Left colon (tissue), 2 donors: ENCODE data around the gene ZMIZ2. TPM values are rescaled to one million over a fixed set of nuclear protein-coding genes. Genes with fewer than 3 reads are reported as not detected.
A peak's percentile ranks its signal among the peaks of the same experiment; 100 is the strongest.

Source experiments
- ATAC-seq: fragments of 200-7000 bp; cut with Tn5 transposase; one replicate; pipeline ENCODE4 v1.9.1; 2020; ENCODE audit warnings: mild to moderate bottlenecking, moderate library complexity
- DNase-seq, 2 donors: peaks; one replicate each; pipeline ENCODE4 v3.0.0-alpha.2; 2020
- intact Hi-C, 2 donors: fragments of 100-400 bp; cut with DNase I in 1 of 2; cut with micrococcal nuclease in 1 of 2; formaldehyde crosslinking; loops; one replicate each; pipeline versions ENCODE4 v1.11.2 to v1.14.0; 2022; cut with DNase I, micrococcal nuclease
- total RNA-seq, 2 donors: library from RNA; stranded (reverse); fragmentation: NEBNext Ultra II Directional; extraction: Animal tissue kit (Norgen Biotek cat#: 25700); gene quantifications; one replicate each; pipeline ENCODE4 v1.2.1, GENCODE V29; 2021
- donor health status: DM: no; HTN: no; CAD: no.
- donor health status: DM: yes; HTN: yes; CAD: no.

The ZMIZ2 gene
- total RNA-seq, 2 donors from 2014 or later: 67.1 to 83.3 TPM

DNA sequence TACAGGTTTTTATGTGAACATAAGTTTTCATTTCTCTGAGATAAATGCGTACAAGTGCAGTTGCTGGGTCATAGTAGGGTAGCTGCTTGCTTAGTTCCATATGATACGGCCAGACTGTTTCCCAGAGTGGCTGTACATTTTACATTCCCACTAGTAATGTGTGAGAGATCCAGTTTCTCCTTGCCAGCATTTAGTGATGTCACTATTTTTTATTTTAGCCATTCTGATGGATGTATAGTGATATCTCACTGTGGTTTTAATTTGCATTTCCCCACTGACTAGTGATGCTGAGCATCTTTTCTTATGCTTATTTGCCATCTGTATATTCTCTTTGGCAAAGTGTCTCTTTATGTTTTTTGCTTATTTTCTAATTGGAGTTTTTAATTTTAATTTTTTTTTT, 4.2 kb downstream of the ZMIZ2 start:
- intact Hi-C loops: loop anchor here in 1 of 2 donors (5.0 kb wide), 1 partner anchor 39 kb away; no protein-coding TSS in a partner anchor
- ATAC-seq (no peak), DNase-seq (no peak)

DNA sequence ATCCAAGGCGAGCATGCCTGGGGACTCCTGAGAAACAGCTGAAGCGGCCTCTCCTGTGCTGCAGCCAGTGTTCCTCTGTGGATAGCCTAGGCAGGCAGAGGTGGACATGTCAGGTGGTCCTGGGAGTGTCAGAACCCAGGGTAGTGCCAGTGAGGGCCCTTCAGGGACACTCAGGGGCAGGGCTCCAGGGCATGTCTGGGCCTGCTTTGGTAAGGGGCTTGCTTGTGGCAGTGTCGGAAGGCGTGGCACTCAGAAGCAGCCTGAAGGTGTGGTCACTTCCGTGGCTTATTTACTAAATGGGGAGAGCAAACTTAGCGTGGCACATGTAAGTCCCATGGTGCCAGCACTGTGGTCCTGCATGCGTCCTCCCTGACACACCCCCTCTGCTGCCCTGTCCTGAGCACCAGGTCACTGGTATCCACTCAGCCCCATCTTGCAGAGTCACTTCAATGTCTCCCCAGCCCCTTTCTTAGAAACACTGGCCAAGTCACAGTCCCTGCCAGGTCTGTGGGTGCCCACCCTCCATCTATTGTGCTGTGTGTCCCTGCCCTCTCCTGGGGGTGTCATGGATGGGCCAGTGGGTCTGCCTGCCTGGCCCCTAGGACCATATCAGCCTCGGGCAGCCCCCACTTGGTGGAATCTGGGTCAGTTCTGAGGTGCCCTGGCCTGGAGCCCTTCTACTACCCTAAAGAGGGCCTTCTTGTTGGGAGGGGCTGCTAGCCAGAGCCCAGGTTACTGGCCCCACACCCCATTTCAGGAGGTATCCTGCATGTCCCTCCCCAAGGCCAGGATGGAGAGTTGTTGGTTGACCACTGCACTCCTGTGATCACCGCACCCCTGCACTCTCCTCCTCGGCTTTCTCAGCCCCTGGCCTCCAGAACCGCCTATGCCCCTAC, 6.4 kb downstream of the ZMIZ2 start:
- DNase-seq: no peak
- peak; percentile 71 for ATAC-seq
- intact Hi-C loops: loop anchor here in 1 of 2 donors (5.0 kb wide), 1 partner anchor 37 kb away; no protein-coding TSS in a partner anchor

DNA sequence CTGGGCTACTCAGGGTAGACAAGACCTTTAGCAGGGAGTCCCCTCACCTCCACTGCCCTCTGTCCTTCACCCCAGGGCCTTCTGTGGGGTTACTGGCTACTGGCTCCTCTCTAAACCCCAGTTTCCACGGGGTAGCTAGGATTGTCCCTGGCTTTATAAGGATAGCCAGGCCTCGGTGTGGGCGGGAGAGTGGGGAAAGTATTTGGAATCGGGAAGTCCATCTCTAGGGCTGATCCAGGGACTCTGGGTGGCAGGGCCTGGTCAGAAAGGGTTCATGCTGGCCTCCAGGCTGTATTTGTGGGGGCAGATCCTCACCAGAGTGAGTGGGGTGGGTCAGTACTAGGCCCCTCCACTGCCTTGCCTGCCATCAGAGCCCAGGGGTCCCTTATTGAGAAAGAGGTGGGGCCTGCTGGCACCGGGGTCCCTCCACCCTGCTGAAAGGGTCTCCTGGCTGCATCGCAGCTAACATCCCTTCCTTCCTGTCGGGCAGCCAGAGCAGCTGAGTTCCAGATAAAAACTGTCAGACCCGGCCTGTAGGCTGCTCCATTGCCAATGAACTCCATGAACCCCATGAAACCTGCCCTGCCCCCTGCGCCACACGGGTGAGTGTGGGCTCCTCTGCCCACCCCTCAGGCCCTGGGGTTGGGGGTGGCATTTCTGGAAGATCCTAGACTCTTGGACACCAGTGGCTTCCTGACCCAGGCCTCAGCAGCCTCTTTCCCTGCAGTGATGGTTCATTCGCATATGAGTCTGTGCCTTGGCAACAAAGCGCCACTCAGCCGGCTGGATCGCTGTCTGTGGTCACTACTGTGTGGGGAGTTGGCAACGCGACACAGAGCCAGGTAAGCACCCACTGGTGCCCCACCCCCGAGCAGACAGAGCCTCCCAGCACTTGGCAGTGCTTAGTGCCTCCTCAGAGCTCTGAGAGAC, 7.3 kb downstream of the ZMIZ2 start:
- intact Hi-C loops: no loop called here
- DNase-seq (no peak), ATAC-seq (no peak)

DNA sequence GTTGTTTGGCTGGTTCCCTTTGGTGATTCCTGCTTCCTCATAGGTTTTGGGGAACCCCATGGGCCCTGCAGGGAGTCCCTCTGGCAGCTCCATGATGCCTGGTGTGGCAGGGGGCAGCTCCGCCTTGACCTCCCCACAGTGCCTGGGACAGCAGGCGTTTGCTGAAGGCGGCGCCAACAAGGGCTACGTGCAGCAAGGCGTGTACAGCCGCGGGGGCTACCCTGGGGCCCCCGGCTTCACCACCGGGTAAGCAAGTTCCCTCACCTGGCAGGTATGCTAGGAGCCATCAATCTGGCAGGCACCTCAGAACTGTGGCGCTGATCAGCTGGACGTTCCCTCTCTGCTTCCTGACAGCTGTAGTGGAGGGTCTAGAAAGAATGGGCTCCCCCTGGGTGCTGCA, 8.3 kb downstream of the ZMIZ2 start:
- ATAC-seq: no peak
- no peak for DNase-seq
- intact Hi-C loops: no loop called here

DNA sequence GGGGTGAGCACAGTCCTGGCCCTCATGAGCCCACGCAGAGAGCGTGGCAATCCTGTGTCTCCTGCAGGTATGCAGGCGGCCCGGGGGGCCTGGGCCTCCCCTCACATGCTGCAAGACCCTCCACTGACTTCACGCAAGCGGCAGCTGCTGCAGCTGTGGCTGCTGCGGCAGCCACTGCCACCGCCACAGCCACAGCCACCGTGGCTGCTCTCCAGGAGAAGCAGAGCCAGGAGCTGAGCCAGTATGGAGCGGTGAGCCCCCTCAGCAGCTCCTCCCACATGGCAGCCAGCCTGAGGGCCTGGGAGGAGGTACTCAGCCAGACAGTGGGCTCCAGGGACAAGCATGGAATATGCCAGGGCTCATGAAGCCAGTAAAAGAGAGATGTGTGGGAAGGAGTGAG, 8.7 kb downstream of the ZMIZ2 start:
- no peak for DNase-seq
- intact Hi-C loops: no loop called here
- no peak for ATAC-seq

DNA sequence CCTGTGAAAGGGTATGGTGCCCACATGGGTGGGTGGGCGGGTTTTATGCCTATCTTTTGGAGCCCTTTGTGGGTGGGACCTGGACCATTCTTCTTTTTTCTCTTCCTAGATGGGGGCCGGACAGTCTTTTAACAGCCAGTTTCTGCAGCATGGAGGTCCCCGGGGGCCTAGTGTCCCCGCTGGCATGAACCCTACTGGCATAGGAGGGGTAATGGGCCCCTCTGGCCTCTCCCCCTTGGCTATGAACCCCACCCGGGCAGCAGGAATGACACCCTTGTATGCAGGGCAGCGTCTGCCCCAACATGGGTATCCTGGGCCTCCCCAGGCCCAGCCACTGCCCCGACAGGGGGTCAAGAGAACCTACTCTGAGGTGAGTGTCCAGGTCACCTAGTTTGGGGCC, 9.1 kb downstream of the ZMIZ2 start:
- ATAC-seq: no peak
- intact Hi-C loops: no loop called here
- no peak for DNase-seq

DNA sequence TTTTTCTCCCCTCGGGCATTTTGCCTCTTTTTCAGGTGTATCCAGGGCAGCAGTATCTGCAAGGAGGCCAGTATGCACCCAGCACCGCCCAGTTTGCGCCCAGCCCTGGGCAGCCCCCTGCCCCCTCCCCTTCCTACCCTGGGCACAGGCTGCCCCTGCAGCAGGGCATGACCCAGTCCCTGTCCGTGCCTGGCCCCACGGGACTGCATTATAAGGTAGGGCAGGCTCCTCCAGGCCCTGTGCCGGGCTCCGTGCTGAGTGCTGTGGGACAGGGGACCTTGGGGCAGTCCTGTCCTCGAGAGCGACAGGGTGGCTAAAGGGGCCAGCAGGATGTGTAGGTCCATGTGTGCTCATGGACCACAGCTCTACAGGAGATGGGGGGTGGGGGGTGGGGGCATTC, 10.6 kb downstream of the ZMIZ2 start:
- DNase-seq (no peak), ATAC-seq (no peak)
- intact Hi-C loops: no loop called here

DNA sequence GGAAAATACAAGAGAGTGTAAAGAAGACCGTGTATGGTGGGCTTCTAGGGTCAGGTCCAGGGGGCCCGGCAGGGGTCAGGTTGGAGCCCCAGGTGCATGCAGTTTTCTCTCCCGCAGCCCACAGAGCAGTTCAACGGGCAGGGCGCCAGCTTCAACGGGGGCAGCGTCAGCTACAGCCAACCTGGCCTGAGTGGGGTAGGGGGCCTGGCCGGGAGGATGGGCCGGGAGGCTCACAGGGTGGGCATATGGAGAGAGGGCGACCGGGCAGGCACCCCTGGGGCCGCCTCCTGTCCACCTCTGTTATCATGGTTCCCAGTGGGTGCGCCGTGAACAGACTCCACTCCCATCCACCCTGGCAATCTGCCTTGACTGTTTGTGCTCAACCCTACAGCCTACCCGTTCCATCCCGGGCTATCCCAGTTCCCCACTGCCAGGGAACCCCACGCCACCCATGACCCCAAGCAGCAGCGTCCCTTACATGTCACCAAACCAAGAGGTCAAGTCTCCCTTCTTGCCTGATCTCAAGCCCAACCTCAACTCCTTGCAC, 11.5 kb downstream of the ZMIZ2 start:
- ATAC-seq (no peak), DNase-seq (no peak)
- intact Hi-C loops: no loop called here

DNA sequence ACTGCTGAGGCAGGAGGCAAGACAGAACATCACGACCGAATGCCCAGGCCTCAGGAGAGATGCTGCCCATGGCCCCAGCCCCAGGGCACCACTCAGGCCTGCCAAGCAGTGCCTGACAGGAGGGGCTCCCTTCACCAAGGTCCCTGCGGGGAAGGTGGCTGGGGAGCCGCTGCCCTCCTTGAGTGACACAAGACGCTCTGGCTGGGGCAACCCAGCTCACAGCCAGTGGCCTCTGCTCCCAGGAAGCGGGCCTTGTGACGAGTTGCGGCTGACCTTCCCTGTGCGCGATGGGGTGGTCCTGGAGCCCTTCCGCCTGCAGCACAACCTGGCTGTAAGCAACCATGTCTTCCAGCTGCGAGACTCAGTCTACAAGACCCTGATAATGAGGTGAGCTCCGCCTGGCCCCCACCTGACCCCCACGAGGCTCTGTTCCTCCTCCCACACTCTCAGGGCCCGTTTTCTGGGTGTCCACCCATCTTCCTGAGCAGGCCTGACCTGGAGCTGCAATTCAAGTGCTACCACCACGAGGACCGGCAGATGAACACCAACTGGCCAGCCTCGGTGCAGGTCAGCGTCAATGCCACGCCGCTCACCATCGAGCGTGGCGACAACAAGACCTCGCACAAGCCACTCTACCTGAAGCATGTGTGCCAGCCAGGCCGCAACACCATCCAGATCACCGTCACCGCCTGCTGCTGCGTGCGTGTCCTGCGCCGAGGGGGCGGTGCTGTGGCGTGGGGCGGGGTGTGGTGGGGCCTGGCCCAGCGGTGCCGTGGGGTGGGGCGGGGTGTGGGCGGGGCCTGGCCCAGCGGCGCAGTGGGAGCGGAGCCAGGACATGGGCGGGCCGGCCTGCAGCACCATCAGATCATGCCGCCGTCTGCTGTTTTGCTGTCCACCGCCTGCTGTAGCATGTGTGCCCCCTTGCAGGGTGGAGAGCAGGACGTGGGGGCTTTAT, 12.8 kb downstream of the ZMIZ2 start:
- ATAC-seq: peak; percentile 96
- peak; percentile 89 to 90 for DNase-seq

DNA sequence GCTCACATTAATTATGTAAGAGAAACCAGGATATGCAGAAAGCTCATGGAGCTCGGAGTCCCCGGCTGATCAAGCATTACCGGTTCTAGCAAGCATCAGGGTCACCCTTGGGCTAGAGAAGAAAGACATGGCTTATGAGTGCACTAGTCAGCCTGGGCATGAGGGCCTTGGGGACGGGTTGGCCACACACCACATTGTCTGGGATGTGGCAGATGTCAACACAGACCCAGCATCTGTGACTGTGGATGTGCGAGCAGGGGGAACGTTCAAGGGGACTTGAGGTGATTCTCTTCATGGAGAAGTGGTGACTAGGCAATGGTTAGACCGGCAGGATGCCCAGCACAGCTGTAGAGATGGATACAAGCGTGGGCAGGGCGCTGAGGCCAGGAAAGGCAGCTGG, 13.7 kb downstream of the ZMIZ2 start:
- no peak for DNase-seq
- no peak for ATAC-seq
- intact Hi-C loops: no loop called here

More for the DNA sequence above, 12.8 kb downstream of the ZMIZ2 start:
- intact Hi-C loops: no loop called here

DNA sequence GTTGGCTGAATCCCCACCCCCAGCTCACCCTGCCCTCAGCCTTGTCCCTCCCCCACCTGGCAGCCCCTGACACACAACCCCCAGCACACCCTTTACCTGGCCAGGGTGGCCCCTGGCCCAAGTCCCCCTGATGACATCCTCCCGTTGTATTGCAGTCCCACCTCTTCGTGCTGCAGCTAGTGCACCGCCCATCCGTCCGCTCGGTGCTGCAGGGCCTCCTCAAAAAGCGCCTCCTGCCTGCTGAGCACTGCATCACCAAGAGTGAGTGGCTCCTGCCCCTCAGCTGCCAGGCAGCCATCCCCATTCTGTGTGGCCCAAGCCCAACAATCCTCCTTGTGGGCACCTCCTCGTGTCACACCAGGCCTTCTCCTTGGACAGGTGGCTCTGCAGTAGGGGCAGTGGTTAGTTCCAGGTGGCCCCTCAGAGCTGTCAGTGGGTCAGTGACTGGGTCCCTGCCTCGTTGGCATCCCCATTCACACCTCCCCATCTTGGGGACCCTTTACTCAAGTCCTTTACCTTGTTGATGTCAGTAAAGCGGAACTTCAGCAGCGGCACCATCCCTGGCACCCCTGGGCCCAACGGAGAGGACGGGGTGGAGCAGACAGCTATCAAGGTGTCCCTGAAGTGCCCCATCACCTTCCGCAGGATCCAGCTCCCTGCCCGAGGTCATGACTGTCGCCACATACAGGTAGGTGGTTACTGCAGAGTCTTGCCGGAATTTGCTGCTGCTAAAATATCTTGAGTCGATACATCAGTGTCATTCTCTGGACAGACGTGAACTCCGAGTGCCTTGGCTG, 14.3 kb downstream of the ZMIZ2 start:
- intact Hi-C loops: no loop called here
- no peak for ATAC-seq
- no peak for DNase-seq

DNA sequence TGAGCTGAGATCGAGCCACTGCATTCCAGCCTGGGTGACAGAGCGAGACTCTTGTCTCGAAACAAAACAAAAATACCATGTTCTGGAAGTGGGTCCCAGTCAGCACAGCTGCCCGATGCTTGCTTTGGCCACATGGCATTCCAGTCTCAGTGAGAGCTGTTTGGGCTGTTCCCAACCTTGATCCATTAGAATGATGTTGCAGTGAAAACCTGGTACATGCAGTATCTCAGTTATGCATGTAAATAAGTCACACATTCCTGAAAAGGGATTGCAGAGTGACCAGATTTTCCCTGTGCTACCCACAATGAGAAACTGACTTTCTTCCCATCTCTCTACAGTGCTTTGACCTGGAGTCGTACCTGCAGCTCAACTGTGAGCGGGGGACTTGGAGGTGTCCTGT, 15.4 kb downstream of the ZMIZ2 start:
- DNase-seq: no peak
- intact Hi-C loops: no loop called here
- ATAC-seq: no peak

DNA sequence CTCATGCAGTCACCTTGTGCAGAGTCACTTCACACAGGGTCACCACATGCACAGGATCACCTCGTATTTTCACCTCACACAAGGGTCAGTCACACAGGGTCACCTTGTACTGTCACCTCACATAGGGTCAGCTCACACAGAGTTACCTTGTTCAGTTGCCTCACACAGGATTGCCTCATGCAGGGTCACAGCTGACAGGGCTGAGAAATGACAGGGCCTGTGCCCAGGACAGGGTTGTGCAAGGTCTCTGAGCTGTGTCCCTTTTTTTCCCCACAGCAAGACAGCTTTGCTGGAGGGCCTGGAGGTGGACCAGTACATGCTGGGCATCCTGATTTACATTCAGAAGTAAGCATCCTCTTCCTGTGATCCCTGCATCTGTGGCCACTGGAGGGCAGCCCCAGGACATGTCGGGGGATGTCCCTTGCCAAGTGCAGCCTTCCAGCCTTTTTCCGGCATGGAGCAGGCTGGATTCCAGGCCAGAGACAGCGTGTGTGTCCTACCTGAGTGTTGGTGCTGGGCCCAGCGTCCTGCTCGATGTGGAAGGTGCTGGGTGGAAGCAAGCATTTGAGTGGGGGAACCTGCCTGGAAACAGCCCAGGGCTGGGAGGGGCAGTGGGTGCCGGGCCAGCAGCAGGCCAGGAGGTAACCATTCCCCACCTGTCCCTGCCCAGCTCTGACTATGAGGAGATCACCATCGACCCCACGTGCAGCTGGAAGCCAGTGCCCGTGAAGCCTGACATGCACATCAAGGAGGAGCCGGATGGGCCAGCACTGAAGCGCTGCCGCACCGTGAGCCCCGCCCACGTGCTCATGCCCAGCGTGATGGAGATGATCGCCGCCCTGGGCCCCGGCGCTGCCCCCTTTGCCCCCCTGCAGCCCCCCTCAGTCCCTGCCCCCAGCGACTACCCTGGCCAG, 16.3 kb downstream of the ZMIZ2 start:
- intact Hi-C loops: no loop called here
- ATAC-seq (no peak), DNase-seq (no peak)

DNA sequence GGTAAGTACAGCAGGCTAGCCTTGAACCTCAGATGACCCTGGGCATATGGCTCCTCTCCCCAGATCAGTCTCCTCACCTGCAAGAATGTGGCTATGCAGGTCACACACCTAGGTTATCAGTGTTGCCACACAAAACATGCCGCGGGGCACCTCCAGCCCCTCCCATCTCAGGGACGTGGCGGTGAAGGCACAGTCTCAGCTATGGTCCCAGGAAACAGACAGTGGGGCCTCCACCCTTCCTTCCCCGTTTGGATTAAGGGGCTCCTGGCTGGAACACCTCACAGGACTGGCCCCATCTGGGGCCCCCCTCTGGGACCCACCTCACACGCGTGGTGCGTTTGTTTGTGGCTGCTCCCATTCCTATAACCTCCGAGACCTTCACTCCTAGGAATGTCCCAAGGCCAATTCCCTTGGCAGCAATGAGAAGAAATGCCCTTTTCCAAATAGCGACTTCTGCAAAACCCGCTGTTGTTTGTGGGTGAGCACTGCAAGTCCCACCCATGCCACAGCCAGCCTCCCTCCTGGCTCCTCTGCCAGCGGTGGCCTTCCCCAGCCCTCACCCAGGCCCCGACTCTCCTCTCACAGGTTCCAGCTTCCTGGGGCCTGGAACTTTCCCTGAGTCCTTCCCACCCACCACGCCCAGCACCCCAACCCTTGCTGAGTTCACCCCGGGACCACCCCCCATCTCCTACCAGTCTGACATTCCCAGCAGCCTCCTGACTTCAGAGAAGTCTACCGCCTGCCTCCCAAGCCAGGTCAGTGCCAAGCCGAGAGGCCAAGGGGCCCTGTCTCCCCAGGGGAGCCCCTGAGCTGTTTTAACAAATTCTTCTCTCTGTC, 17.1 kb downstream of the ZMIZ2 start:
- intact Hi-C loops: no loop called here
- ATAC-seq (no peak), DNase-seq (no peak)

DNA sequence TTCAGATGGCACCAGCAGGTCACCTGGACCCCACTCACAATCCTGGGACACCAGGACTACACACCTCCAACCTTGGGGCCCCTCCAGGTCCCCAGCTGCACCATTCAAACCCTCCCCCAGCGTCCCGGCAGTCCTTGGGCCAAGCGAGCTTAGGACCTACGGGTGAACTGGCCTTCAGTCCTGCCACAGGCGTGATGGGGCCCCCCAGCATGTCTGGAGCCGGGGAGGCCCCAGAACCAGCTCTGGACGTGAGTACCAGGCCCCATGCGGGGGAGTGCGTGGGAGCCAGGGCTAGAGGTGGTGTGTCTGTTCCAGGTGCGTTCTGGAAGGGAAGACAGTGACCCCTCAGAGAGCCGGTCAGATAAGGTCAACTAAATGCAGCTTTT, 17.8 kb downstream of the ZMIZ2 start:
- no peak for ATAC-seq

More for the DNA sequence above, 17.8 kb downstream of the ZMIZ2 start:
- no peak for DNase-seq
- intact Hi-C loops: no loop called here
